Measurements from ENCODE around the gene TSC2.

Gene TSC2

GRCh38 chr16:2060346-2060745 is 12.6 kb downstream of the TSC2 start:
- Mint-ChIP-seq H3K4me3 (no peak overlapping the region), H3K27me3 (no peaks in the 10 kb centered on the region), H3K9me3 (no peaks in the 10 kb centered on the region), H3K4me1 (no peaks in the 10 kb centered on the region), H3K27ac (peak overlapping the region in 1 of 2 donors; percentile 74)
- ATAC-seq = no peak
- DNase-seq = no peak

GRCh38 chr16:2061023-2061422 is 13.2 kb downstream of the TSC2 start:
- H3K4me3 Mint-ChIP-seq = no peak overlapping the region
- no peaks in the 10 kb centered on the region for H3K9me3 Mint-ChIP-seq
- H3K27ac Mint-ChIP-seq = peak overlapping the region in 1 of 2 donors; percentile 59
- ATAC-seq (no peak), DNase-seq (no peak)
- H3K4me1 Mint-ChIP-seq = peaks cover 3% of the 10 kb centered on the region
- H3K27me3 Mint-ChIP-seq = no peaks in the 10 kb centered on the region

GRCh38 chr16:2061526-2061925 is 13.7 kb downstream of the TSC2 start:
- Mint-ChIP-seq H3K9me3 (no peaks in the 10 kb centered on the region), H3K27me3 (no peaks in the 10 kb centered on the region), H3K27ac (peak overlapping the region in 1 of 2 donors; percentile 59), H3K4me3 (no peak overlapping the region), H3K4me1 (peaks cover 6% of the 10 kb centered on the region)
- DNase-seq (no peak), ATAC-seq (no peak)

GRCh38 chr16:2062801-2063200 is 15.0 kb downstream of the TSC2 start:
- Mint-ChIP-seq H3K27ac (no peak overlapping the region), H3K27me3 (no peaks in the 10 kb centered on the region), H3K4me1 (peaks cover 6% of the 10 kb centered on the region), H3K9me3 (no peaks in the 10 kb centered on the region), H3K4me3 (no peak overlapping the region)
- ATAC-seq = no peak
- DNase-seq = no peak

GRCh38 chr16:2063861-2064260 is 16.1 kb downstream of the TSC2 start:
- Mint-ChIP-seq H3K4me1 (peaks cover 6% of the 10 kb centered on the region), H3K27me3 (no peaks in the 10 kb centered on the region), H3K9me3 (no peaks in the 10 kb centered on the region), H3K27ac (peak overlapping the region in 1 of 2 donors; percentile 72), H3K4me3 (no peak overlapping the region)
- ATAC-seq (no peak), DNase-seq (no peak)

- no peak for DNase-seq
- Mint-ChIP-seq H3K27me3 (no peaks in the 10 kb centered on the region), H3K27ac (no peak overlapping the region), H3K4me3 (no peak overlapping the region), H3K9me3 (no peaks in the 10 kb centered on the region), H3K4me1 (peaks cover 6% of the 10 kb centered on the region)
- no peak for ATAC-seq
Observed at GRCh38 chr16:2064368-2064945, 16.7 kb downstream of the TSC2 start.

- Mint-ChIP-seq H3K27me3 (no peaks in the 10 kb centered on the region), H3K4me3 (no peak overlapping the region), H3K9me3 (no peaks in the 10 kb centered on the region), H3K4me1 (peaks cover 6% of the 10 kb centered on the region), H3K27ac (no peak overlapping the region)
- DNase-seq (no peak), ATAC-seq (no peak)
Observed at GRCh38 chr16:2066139-2066538, 18.4 kb downstream of the TSC2 start.

- no peaks in the 10 kb centered on the region for H3K27me3 Mint-ChIP-seq
Observed at GRCh38 chr16:2070576-2071453, 23.0 kb downstream of the TSC2 start.

GRCh38 chr16:2071454-2072202 is 23.8 kb downstream of the TSC2 start:
- ATAC-seq (peak; percentile 9), DNase-seq (no peak)
- Mint-ChIP-seq H3K27me3 (no peaks in the 10 kb centered on the region), H3K4me3 (no peak overlapping the region), H3K4me1 (no peaks in the 10 kb centered on the region), H3K9me3 (no peaks in the 10 kb centered on the region), H3K27ac (no peak overlapping the region)

More at GRCh38 chr16:2070576-2071453, 23.0 kb downstream of the TSC2 start:
- no peak overlapping the region for H3K4me3 Mint-ChIP-seq
- DNase-seq (no peak), ATAC-seq (peak; percentile 15)
- H3K27ac Mint-ChIP-seq = peak overlapping the region in 1 of 2 donors; percentile 40
- H3K9me3 Mint-ChIP-seq = no peaks in the 10 kb centered on the region
- peaks cover 5% of the 10 kb centered on the region for H3K4me1 Mint-ChIP-seq

GRCh38 chr16:2072926-2073325 is 25.1 kb downstream of the TSC2 start:
- DNase-seq (no peak), ATAC-seq (no peak)
- Mint-ChIP-seq H3K27ac (no peak overlapping the region), H3K9me3 (no peaks in the 10 kb centered on the region), H3K27me3 (no peaks in the 10 kb centered on the region), H3K4me1 (no peaks in the 10 kb centered on the region), H3K4me3 (no peak overlapping the region)

GRCh38 chr16:2074071-2074470 is 26.3 kb downstream of the TSC2 start:
- Mint-ChIP-seq H3K27ac (no peak overlapping the region), H3K4me1 (no peaks in the 10 kb centered on the region), H3K4me3 (no peak overlapping the region), H3K9me3 (no peaks in the 10 kb centered on the region), H3K27me3 (no peaks in the 10 kb centered on the region)
- ATAC-seq (no peak), DNase-seq (no peak)

- ATAC-seq (no peak), DNase-seq (no peak)
- no peaks in the 10 kb centered on the region for H3K9me3 Mint-ChIP-seq
- H3K27ac Mint-ChIP-seq = no peak overlapping the region
- no peaks in the 10 kb centered on the region for H3K4me1 Mint-ChIP-seq
- no peak overlapping the region for H3K4me3 Mint-ChIP-seq
- no peaks in the 10 kb centered on the region for H3K27me3 Mint-ChIP-seq
Observed at GRCh38 chr16:2075631-2076030, 27.8 kb downstream of the TSC2 start.

- no peak for DNase-seq
- no peak for ATAC-seq
- Mint-ChIP-seq H3K27ac (no peak overlapping the region), H3K9me3 (no peaks in the 10 kb centered on the region), H3K4me3 (no peak overlapping the region), H3K4me1 (no peaks in the 10 kb centered on the region), H3K27me3 (no peaks in the 10 kb centered on the region)
Observed at GRCh38 chr16:2076072-2076865, 28.5 kb downstream of the TSC2 start.

- DNase-seq (no peak), ATAC-seq (no peak)
- no peak overlapping the region for H3K4me3 Mint-ChIP-seq
- H3K27ac Mint-ChIP-seq = peak overlapping the region in 1 of 2 donors; percentile 48
- H3K9me3 Mint-ChIP-seq = no peaks in the 10 kb centered on the region
- no peaks in the 10 kb centered on the region for H3K4me1 Mint-ChIP-seq
- no peaks in the 10 kb centered on the region for H3K27me3 Mint-ChIP-seq
Observed at GRCh38 chr16:2077016-2077415, 29.2 kb downstream of the TSC2 start.

- H3K9me3 Mint-ChIP-seq = no peaks in the 10 kb centered on the region
- no peak overlapping the region for H3K27ac Mint-ChIP-seq
- ATAC-seq (no peak), DNase-seq (no peak)
- H3K4me3 Mint-ChIP-seq = no peak overlapping the region
- no peaks in the 10 kb centered on the region for H3K27me3 Mint-ChIP-seq
- H3K4me1 Mint-ChIP-seq = no peaks in the 10 kb centered on the region
Observed at GRCh38 chr16:2077696-2078095, 29.9 kb downstream of the TSC2 start.

Data from stimulated activated naive CD8-positive, alpha-beta T cell treated with anti-CD3 and anti-CD28 coated beads, Interleukin-15, amount 100 ng/mL, for 72 hours (primary cell).